HUES6 (cell line): ENCODE results near the gene ZSWIM4.
A peak's percentile ranks its signal among the peaks of the same experiment; 100 is the strongest.

ENCODE experiments used
- H3K27ac ChIP-seq: 2 replicates; pipeline ENCODE4 v1.7.0; 2013; ENCODE audit warnings: low read depth, mild to moderate bottlenecking, low read length, inconsistent platforms
- H3K27me3 ChIP-seq: 2 replicates; pipeline ENCODE4 v1.6.1; 2013; ENCODE audit warnings: low read length; ENCODE audit not compliant: control insufficient read depth, insufficient read depth
- H3K36me3 ChIP-seq: 2 replicates; pipeline ENCODE4 v1.6.1; 2013; ENCODE audit warnings: low read length; ENCODE audit not compliant: control insufficient read depth, insufficient read depth
- H3K4me1 ChIP-seq: 2 replicates; pipeline ENCODE4 v1.6.1; 2013; ENCODE audit warnings: low read length; ENCODE audit not compliant: control insufficient read depth, insufficient read depth
- H3K4me3 ChIP-seq: 2 replicates; pipeline ENCODE4 v1.5.1; 2013; ENCODE audit warnings: low read depth, low read length
- H3K9ac ChIP-seq: one replicate; pipeline ENCODE4 v1.6.1; 2013; ENCODE audit warnings: mild to moderate bottlenecking, low read length
- H3K9me3 ChIP-seq: 2 replicates; pipeline ENCODE4 v1.6.1; 2013; ENCODE audit warnings: low read depth, low read length; ENCODE audit not compliant: control insufficient read depth, insufficient read depth

The ZSWIM4 gene

DNA sequence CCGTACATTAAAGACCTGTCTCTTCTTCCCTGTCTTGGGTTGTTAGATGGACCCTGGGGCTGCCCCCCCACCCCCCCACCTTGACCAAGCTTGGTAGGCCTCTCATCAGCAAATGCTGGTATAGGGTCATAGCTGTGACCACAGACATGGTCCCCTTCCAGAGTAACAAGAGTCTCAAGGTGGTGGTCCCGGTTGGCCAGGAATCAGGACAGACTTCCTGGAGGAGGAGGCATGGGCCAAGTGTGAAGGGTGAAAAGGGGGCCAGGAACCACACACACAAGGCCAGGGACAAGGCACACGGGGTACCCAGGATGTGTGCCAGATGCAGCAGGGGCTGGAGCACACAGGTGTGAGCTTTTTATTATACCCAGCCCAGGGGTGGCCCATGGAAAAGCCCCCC, 32.0 kb upstream of the ZSWIM4 start:
- H3K4me3 ChIP-seq = no peak overlapping the region
- peaks cover 40% of the 10 kb centered on the region for H3K36me3 ChIP-seq
- no peak overlapping the region for H3K9ac ChIP-seq
- no peaks in the 10 kb centered on the region for H3K9me3 ChIP-seq
- no peaks in the 10 kb centered on the region for H3K27me3 ChIP-seq
- peaks cover 10% of the 10 kb centered on the region; the same call in 1 of the 2 replicates for H3K4me1 ChIP-seq
- H3K27ac ChIP-seq = no peak overlapping the region

DNA sequence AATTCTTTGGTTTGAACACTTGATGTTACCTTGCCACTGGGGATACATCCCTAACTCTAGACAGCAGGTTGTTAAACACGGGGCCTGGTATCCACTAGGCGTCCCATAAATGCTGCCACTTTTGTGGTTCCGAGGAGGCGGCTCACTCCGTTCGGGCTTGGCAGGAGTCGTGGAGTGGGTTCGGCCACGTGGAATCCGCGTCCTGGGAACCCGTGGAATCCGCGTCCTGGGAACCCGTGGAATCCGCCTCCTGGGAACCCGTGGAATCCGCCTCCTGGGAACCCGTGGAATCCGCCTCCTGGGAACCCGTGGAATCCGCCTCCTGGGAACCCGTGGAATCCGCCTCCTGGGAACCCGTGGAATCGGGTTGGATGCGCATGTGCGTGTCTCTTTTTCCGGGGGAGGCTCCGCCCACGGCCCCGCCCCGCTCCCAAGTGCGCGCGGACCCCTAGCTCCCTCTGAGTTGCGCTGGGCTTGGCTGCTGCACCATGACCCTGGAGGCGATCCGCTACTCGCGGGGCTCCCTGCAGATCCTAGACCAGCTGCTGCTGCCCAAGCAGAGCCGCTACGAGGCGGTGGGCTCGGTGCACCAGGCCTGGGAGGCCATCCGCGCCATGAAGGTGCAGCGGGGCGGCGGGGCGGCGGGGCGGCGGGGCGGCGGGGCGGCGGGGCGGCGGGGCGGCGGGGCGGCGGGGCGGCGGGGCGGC, 31.0 kb upstream of the ZSWIM4 start, which contains the start of gene MRI1:
Gene MRI1 (plus strand): TSS at position 422 of the 707 bp plus-strand sequence. CDS start 67 bp downstream, at position 489.
- no peaks in the 10 kb centered on the region for H3K27me3 ChIP-seq
- H3K27ac ChIP-seq = no peak within 1 kb of the TSS
- H3K9ac ChIP-seq = peak within 1 kb of the TSS; percentile 88
- peak within 1 kb of the TSS; percentile 72 for H3K4me3 ChIP-seq
- H3K36me3 ChIP-seq = peaks cover 38% of the 10 kb centered on the region
- H3K4me1 ChIP-seq = peaks cover 10% of the 10 kb centered on the region; the same call in 1 of the 2 replicates
- no peaks in the 10 kb centered on the region for H3K9me3 ChIP-seq

DNA sequence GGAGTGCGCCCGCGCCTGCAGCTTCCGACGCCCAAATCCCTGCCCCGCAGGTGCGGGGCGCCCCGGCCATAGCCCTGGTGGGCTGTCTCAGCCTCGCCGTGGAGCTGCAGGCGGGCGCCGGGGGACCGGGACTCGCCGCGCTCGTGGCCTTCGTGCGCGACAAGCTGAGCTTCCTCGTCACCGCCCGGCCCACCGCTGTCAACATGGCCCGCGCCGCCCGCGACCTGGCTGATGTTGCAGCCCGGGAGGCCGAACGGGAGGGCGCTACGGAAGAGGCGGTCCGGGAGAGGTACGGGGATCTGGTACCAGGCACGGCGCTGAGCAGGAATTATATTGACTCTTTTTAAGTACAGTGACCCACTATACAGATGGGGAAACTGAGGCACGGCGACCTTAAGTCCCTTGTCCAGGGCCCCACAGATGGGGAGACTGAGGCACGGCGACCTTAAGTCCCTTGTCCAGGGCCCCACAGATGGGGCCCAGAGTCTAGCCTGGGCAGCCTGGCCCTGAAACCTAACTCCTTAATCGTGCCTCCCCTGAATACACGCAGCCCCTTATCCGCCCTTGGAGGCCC, 30.3 kb upstream of the ZSWIM4 start:
- no peaks in the 10 kb centered on the region for H3K9me3 ChIP-seq
- H3K27me3 ChIP-seq = no peaks in the 10 kb centered on the region
- H3K36me3 ChIP-seq = peaks cover 38% of the 10 kb centered on the region
- H3K9ac ChIP-seq = peak overlapping the region; percentile 67
- peaks cover 10% of the 10 kb centered on the region; the same call in 1 of the 2 replicates for H3K4me1 ChIP-seq
- no peak overlapping the region for H3K27ac ChIP-seq
- H3K4me3 ChIP-seq = peak overlapping the region; percentile 72

DNA sequence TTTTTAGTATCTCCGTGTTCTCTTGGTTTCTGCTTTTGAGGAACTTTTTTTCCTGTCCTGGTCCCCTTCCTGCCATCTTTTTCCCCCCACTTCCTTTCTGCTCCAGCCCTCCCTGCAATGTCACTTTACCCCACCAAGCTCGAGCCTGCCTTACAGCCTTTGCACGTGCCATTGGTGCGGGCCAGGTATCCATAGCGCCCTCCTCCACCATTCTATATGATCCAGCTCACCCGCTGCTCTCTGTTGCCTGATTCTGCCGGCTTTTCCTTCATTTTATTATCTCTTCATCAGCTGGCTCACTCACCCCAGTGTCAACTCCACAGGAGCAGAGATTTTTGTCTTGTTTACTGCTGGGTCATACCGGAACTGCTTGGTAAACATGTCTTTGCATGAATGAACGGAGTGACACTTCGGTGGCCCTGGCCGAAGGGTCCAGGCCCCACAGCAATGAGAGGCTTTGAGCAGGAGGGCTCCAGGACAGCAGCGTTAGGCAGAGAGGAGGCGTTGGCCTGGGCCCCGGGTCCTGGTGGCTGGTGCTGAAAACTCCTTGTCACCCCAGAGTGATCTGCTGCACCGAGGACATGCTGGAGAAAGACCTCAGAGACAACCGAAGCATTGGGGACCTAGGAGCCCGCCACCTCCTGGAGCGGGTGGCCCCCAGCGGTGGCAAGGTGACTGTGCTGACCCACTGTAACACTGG, 29.7 kb upstream of the ZSWIM4 start:
- Histone ChIP-seq H3K36me3 (peaks cover 35% of the 10 kb centered on the region), H3K4me3 (peak overlapping the region; percentile 72), H3K4me1 (peaks cover 10% of the 10 kb centered on the region; the same call in 1 of the 2 replicates), H3K27me3 (no peaks in the 10 kb centered on the region), H3K27ac (no peak overlapping the region), H3K9ac (peak overlapping the region; percentile 67), H3K9me3 (no peaks in the 10 kb centered on the region)

DNA sequence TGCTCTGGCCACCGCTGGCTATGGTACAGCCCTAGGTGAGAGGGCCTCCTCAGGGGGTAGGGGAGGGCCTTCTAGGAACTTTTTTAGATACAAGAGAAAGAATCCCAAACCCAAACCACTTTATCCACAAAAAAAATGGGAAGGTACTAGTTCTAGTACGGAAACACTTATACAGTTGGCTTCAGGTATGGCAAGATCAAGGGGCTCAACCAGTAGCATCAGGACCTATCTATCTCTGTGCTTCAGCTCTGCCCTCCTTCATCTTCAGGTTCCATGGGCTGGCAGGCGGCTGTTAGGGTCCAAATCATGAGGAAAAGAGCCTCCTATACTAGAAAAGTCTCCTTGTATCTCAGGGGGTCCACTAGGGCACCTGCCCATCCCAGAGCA, 29.2 kb upstream of the ZSWIM4 start:
- Histone ChIP-seq H3K36me3 (peaks cover 32% of the 10 kb centered on the region), H3K27ac (no peak overlapping the region), H3K9ac (no peak overlapping the region)

DNA sequence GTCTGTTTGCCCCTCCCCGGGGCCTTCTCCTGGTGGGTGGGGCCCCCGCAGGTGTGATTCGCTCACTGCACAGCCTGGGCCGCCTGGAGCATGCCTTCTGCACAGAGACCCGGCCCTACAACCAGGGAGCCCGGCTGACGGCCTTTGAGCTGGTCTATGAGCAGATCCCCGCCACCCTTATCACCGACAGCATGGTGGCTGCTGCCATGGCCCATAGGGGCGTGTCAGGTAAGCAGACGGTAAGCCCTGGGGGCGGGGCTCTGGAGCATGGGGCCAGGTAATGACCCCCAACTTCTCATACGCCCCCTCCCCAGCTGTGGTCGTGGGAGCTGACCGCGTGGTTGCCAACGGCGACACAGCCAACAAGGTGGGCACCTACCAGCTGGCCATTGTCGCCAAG, 26.7 kb upstream of the ZSWIM4 start:
- no peaks in the 10 kb centered on the region for H3K9me3 ChIP-seq
- H3K9ac ChIP-seq = no peak overlapping the region
- H3K27me3 ChIP-seq = no peaks in the 10 kb centered on the region
- H3K4me1 ChIP-seq = peaks cover 10% of the 10 kb centered on the region; the same call in 1 of the 2 replicates
- peaks cover 25% of the 10 kb centered on the region for H3K36me3 ChIP-seq
- no peak overlapping the region for H3K27ac ChIP-seq
- no peak overlapping the region for H3K4me3 ChIP-seq

More for the DNA sequence above, 29.2 kb upstream of the ZSWIM4 start:
- H3K9me3 ChIP-seq = no peaks in the 10 kb centered on the region
- peaks cover 10% of the 10 kb centered on the region; the same call in 1 of the 2 replicates for H3K4me1 ChIP-seq
- H3K4me3 ChIP-seq = no peak overlapping the region
- no peaks in the 10 kb centered on the region for H3K27me3 ChIP-seq

DNA sequence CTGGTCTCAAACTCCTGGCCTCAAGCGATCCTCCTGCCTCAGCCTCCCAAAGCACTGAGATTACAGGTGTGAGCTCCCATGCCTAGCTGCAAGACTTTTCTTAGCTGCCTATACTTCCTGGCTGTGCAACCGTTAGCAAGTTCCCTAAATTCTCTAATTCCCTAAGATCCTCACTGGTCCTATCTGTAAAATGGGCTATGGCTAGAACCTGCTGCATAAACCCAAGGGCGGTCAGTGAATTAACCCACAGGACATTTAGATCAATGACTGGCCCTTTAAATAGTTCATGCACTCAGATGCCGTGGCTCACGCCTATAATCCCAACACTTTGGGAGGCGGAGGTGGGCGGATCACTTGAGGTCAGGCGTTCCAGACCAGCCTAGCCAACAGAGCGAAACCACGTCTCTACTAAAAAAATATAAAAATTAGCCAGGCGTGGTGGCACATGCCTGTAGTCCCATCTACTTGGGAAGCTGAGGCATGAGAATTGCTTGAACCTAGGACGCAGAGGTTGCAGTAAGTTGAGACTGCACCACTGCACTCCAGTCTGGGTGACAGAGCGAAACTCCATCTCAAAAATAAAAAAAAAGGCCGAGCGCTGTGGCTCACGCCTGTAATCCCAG, 25.1 kb upstream of the ZSWIM4 start:
- Histone ChIP-seq H3K4me1 (peaks cover 8% of the 10 kb centered on the region; the same call in 1 of the 2 replicates), H3K4me3 (no peak overlapping the region), H3K36me3 (peaks cover 25% of the 10 kb centered on the region), H3K27ac (no peak overlapping the region), H3K9ac (no peak overlapping the region), H3K9me3 (no peaks in the 10 kb centered on the region), H3K27me3 (no peaks in the 10 kb centered on the region)

DNA sequence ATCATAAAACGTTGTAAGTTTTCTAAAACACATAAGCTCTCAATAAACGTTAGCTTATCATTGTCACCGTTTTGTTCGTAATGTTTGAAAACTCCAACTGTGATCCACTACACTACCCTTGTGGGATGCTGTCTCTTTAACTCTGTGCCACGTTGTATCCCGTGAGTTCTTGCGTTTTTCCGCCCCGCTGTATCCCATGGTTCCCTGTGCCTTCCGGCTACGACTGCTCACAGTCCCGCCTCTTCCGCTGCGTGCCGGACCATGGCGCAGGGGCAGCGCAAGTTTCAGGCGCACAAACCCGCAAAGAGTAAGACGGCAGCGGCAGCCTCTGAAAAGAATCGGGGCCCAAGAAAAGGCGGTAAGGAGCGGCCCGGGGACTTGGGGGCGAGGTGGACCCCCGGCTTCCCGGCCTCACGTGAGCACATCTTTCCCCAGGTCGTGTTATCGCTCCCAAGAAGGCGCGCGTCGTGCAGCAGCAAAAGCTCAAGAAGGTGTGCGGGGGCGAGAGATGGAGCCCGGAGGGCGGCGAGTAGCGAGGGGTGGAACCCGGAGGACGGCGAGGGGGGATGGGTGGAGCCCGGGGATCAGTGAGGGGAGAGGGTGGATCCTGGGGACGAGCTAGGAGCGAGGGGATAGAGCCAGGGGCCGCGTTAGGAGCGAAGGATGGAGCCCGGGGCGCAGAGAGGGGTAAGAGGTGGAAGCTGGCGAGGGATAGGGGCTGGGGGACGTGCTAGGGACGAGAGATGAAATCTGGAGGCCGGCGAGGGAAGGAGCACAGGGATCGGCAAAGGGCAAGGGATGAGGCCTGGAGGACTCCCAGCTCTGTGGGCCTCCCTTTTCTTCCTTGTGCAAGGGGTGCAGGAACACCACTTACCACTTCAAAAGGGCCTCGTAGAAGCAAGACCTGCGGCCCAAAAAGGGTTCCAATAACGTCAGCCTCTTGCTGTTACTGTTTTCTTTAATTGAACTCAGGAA, 20.7 kb upstream of the ZSWIM4 start, which contains the start of gene C19orf53:
Gene C19orf53 (plus strand): TSS at position 240 of the 975 bp plus-strand sequence. CDS start 22 bp downstream, at position 262.
- H3K4me1 ChIP-seq = peaks cover 7% of the 10 kb centered on the region; the same call in 1 of the 2 replicates
- H3K9me3 ChIP-seq = no peaks in the 10 kb centered on the region
- H3K36me3 ChIP-seq = peaks cover 43% of the 10 kb centered on the region
- no peaks in the 10 kb centered on the region for H3K27me3 ChIP-seq
- peak within 1 kb of the TSS; percentile 86 for H3K4me3 ChIP-seq
- H3K27ac ChIP-seq = peak within 1 kb of the TSS; percentile 86
- peak within 1 kb of the TSS; percentile 95 for H3K9ac ChIP-seq

DNA sequence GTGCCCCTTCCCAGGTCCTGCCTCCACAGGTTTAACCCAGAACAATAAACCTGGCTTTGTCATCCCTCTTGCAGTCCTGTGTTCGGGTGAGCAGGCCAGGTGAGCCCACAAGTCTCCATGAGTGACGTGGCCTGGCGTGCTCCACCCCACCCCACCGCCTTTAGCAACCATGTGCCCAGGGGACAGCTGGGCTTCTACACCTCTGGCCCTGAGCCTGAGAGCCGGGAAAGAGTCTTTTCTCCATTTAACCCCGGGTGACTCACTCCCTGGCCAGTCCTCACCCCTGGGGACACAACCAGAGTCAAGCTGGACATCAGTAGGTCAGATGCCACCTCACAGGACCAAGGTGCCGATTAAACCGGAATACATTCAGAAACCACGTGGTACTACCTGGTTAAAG, 16.8 kb upstream of the ZSWIM4 start:
- Histone ChIP-seq H3K27me3 (no peaks in the 10 kb centered on the region), H3K4me1 (peaks cover 7% of the 10 kb centered on the region; the same call in 1 of the 2 replicates), H3K4me3 (no peak overlapping the region), H3K27ac (no peak overlapping the region), H3K9ac (no peak overlapping the region), H3K9me3 (no peaks in the 10 kb centered on the region), H3K36me3 (peaks cover 36% of the 10 kb centered on the region)

DNA sequence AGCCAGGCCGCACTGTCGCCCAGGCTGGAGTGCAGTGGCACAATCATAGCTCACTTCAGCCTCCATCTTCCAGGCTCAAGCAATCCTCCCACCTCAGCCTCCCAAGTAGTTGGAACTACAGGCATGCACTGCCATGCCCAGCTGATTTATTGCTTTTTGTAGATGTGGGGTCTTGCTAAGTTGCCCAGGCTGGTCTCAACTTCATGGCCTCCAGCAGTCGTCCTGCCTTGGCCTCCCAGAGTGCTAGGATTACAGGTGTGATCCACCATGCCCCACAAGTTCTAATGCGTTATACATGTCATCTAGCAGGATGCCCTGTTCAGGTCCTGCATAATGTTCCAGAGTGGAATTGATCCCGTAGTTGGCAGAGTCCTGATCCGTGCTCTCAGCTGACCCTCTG, 16.4 kb upstream of the ZSWIM4 start:
- peaks cover 36% of the 10 kb centered on the region for H3K36me3 ChIP-seq
- no peaks in the 10 kb centered on the region for H3K9me3 ChIP-seq
- no peak overlapping the region for H3K9ac ChIP-seq
- no peak overlapping the region for H3K4me3 ChIP-seq
- H3K4me1 ChIP-seq = peaks cover 7% of the 10 kb centered on the region; the same call in 1 of the 2 replicates
- no peaks in the 10 kb centered on the region for H3K27me3 ChIP-seq
- no peak overlapping the region for H3K27ac ChIP-seq
